Lower lobe of right lung (tissue), 2 donors: ENCODE results near the gene TARM1. TPM values are rescaled to one million over a fixed set of nuclear protein-coding genes. Genes with fewer than 3 reads are reported as not detected.
"Not testable (repeated sequence)": the region's sequence is repeated elsewhere in the genome, so short reads cannot be mapped to it uniquely, and the experiment has no call there.

Experiments
- ATAC-seq, 2 donors: fragments of 200-7000 bp; cut with Tn5 transposase; one replicate each; pipeline ENCODE4 v1.9.1; 2020 to 2022; ENCODE audit warnings: mild to moderate bottlenecking in 2 of 2, moderate library complexity in 2 of 2
- DNase-seq: peaks from one replicate; pipeline ENCODE4 v3.0.0-alpha.2; 2020
- H3K27ac ChIP-seq: fragments of 200-600 bp; one replicate; pipeline ENCODE4 v1.8.0; 2022
- H3K27me3 ChIP-seq: fragments of 200-600 bp; one replicate; pipeline ENCODE4 v1.8.0; 2022; ENCODE audit warnings: low read depth
- H3K36me3 ChIP-seq: fragments of 200-600 bp; one replicate; pipeline ENCODE4 v1.8.0; 2022; ENCODE audit warnings: mild to moderate bottlenecking
- H3K4me1 ChIP-seq: fragments of 200-600 bp; one replicate; pipeline ENCODE4 v1.8.0; 2022
- H3K4me3 ChIP-seq: fragments of 200-600 bp; one replicate; pipeline ENCODE4 v1.8.0; 2022; ENCODE audit warnings: mild to moderate bottlenecking
- H3K9me3 ChIP-seq: fragments of 200-600 bp; one replicate; pipeline ENCODE4 v1.8.0; 2022
- intact Hi-C: fragments of 100-400 bp; cut with DNase I; formaldehyde crosslinking; loops from one replicate; pipeline ENCODE4 v1.11.0; 2022
- total RNA-seq: library from RNA; stranded (reverse); fragmentation: NEBNext Ultra II Directional; extraction: Animal tissue kit (Norgen Biotek cat#: 25700); gene quantifications from one replicate; pipeline ENCODE4 v1.2.1, GENCODE V29; 2021
- TF ChIP-seq, protein P1 (sequence below): fragments of 200-600 bp; IDR thresholded peaks from one replicate; pipeline ENCODE4 v1.8.0; 2022; ENCODE audit warnings: antibody characterized with exemption, mild to moderate bottlenecking
- donor health status: DM: no; HTN: yes; CAD: no; lungs with severe emphysema.

TARM1 gene
- total RNA-seq, 1 donor from 2014 or later: not detected

DNA sequence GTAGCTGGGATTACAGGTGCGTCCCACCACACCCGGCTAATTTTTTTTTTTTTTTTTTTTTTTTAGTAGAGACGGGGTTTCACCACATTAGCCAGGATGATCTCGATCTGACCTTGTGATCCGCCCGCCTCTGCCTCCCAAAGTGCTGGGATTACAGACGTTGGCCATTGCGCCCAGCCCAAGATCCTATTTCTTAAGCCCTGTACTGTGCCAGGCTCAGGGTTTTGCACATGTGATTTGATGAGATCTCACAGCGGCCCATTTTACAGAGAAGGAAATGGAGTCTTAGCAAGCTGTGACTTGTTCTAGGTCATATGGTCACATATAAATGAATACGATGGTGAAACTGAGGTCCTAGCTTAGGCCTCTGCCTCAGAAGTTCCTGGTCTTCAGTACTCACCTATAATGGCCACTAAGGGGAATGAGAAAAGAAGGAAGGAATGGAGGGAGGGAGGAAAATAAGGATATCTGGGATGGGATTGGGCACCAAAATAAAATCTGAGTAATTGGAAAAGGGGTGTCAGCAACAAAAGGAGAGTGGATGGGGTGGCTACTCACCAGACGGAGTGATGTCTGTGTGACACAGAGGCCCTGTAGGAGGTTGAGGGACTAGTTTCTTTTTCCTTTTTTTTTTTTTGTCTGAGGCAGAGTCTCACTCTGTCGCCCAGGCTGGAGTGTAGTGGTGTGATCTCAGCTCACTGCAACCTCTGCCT lies 18.2 kb upstream of the TARM1 start:
- TF ChIP-seq, protein P1, sequence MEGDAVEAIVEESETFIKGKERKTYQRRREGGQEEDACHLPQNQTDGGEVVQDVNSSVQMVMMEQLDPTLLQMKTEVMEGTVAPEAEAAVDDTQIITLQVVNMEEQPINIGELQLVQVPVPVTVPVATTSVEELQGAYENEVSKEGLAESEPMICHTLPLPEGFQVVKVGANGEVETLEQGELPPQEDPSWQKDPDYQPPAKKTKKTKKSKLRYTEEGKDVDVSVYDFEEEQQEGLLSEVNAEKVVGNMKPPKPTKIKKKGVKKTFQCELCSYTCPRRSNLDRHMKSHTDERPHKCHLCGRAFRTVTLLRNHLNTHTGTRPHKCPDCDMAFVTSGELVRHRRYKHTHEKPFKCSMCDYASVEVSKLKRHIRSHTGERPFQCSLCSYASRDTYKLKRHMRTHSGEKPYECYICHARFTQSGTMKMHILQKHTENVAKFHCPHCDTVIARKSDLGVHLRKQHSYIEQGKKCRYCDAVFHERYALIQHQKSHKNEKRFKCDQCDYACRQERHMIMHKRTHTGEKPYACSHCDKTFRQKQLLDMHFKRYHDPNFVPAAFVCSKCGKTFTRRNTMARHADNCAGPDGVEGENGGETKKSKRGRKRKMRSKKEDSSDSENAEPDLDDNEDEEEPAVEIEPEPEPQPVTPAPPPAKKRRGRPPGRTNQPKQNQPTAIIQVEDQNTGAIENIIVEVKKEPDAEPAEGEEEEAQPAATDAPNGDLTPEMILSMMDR: no peak
- no peak for DNase-seq
- peak overlapping the region; percentile 41 for H3K4me3 ChIP-seq
- H3K36me3 ChIP-seq: no peaks in the 10 kb centered on the region
- H3K4me1 ChIP-seq: peaks cover 17% of the 10 kb centered on the region
- intact Hi-C loops: no loop called here
- H3K9me3 ChIP-seq: no peaks in the 10 kb centered on the region
- H3K27me3 ChIP-seq: peaks cover 15% of the 10 kb centered on the region
- no peak overlapping the region for H3K27ac ChIP-seq
- ATAC-seq: no peak

DNA sequence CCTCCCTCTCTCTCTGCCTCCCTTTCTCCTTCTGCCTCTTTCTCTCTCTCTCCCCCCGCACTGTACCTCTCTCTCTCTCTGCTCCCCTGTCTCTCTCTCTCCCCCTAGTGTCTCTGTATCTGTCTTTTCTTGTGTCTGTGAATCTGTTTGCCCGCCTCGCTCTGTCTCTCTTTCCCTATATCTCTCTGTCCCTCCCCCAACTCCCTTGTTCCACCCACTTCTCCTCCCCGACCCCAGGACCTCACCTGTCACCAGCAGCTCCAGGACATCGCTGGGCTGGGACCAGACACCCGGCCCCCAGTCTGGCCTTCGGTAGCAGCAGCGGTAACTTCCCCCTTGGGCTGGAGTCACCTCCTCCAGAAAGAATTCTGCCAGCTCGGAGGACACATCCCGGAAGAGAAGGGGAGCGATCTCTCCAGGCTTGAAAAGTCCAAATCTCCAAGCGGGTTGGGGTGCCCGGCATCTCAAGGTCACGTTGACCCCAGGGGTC lies 15.5 kb upstream of the TARM1 start:
- ATAC-seq (peak in 1 of 2 donors; percentile 22), DNase-seq (no peak)
- Histone ChIP-seq H3K27ac (no peak overlapping the region), H3K27me3 (peaks cover 23% of the 10 kb centered on the region), H3K4me3 (peak overlapping the region; percentile 31), H3K4me1 (peaks cover 6% of the 10 kb centered on the region), H3K9me3 (no peaks in the 10 kb centered on the region), H3K36me3 (no peaks in the 10 kb centered on the region)
- intact Hi-C loops: no loop called here
- TF ChIP-seq, protein P1: no peak

GRCh38 chr19:54095859-54096616 lies 14.9 kb upstream of the TARM1 start:
- H3K27me3 ChIP-seq: peaks cover 23% of the 10 kb centered on the region
- H3K9me3 ChIP-seq, intact Hi-C loops, H3K27ac ChIP-seq, H3K4me1 ChIP-seq, H3K36me3 ChIP-seq: not testable (repeated sequence)
- peak overlapping the region; percentile 36 for H3K4me3 ChIP-seq
- peak; percentile 69 to 78 for ATAC-seq
- DNase-seq: peak; percentile 73

DNA sequence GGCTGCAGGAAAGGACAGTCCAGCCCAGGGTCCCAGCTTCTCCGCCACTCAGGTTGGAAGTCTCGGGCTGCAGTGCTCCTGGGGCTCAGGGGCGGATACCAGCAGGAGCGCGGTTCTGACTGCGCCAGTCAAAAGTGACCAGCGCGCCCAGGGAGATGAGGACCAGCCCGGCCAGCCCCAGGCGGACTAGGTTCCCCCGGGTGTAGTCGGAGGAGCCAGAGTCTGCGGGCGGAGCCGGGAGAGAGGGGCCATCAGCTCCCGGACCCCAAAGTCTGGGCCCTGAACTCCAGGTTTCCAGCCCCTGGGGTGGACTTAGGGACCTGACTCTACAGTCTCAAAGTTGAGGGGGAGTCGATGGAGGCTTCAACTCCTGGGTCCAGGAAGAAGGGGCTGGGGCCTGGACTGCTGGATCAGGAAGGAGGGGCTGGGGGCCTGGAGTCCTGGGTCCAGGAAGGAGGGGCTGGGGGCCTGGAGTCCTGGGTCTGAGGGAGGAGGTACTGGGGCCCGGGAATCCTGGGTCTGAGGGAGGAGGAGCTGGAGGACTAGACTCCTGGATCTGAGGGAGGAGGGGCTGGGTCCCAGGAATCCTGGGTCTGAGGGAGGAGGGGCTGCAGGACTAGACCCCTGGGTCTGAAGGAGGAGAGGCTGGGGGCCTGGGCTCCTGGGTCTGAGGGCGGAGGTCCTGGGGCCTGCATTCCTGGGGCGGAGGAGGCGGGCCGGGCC lies 14.1 kb upstream of the TARM1 start:
- Histone ChIP-seq H3K27me3 (peaks cover 24% of the 10 kb centered on the region), H3K4me3 (peak overlapping the region; percentile 36), H3K9me3 (no peaks in the 10 kb centered on the region), H3K27ac (no peak overlapping the region), H3K4me1 (peaks cover 6% of the 10 kb centered on the region), H3K36me3 (no peaks in the 10 kb centered on the region)
- TF ChIP-seq, protein P1: no peak
- intact Hi-C loops: no loop called here
- peak in 1 of 2 donors; percentile 12 for ATAC-seq
- DNase-seq: no peak

- no peaks in the 10 kb centered on the region for H3K36me3 ChIP-seq
- no peak overlapping the region for H3K27ac ChIP-seq
- no peak overlapping the region for H3K4me3 ChIP-seq
- peaks cover 29% of the 10 kb centered on the region for H3K27me3 ChIP-seq
- TF ChIP-seq, protein P1: no peak
- no peaks in the 10 kb centered on the region for H3K9me3 ChIP-seq
- ATAC-seq (no peak), DNase-seq (no peak)
- H3K4me1 ChIP-seq: peaks cover 6% of the 10 kb centered on the region
- intact Hi-C loops: no loop called here
Measured at GRCh38 chr19:54094426-54095000, 13.3 kb upstream of the TARM1 start.
